NCI-H1417 treated with DMSO at 0.1 percent for 48 hours (cell line): ENCODE data around the gene NFIL3.

Source experiments
- DNase-seq: peaks from one replicate; lab custom pipeline; 2025; lab: John Stamatoyannopoulos, UW

The NFIL3 gene

GRCh38 chr9:91359734-91360470 is 63.7 kb downstream of the NFIL3 start:
- DNase-seq, result no peak

- DNase-seq, result no peak
These were observed 64.5 kb downstream of the NFIL3 start for GRCh38 chr9:91359083-91359482.
